Activated CD8-positive, alpha-beta memory T cell treated with anti-CD3 and anti-CD28 coated beads, Interleukin-2, amount 50 U/mL, for 4 hours (primary cell): ENCODE data around the gene OR52I1.
A peak's percentile ranks its signal among the peaks of the same experiment; 100 is the strongest.

ENCODE experiments used
- DNase-seq: peaks from one replicate; pipeline ENCODE4 v3.0.0-alpha.2; 2020

Gene OR52I1

GRCh38 chr11:4615856-4616444 is 22.1 kb downstream of the OR52I1 start:
- no peak for DNase-seq

- DNase-seq: no peak
Observed at GRCh38 chr11:4619514-4619913, 25.7 kb downstream of the OR52I1 start.

- DNase-seq: peak; percentile 23
Observed at GRCh38 chr11:4626207-4627099, 32.6 kb downstream of the OR52I1 start.

GRCh38 chr11:4636136-4636535 is 42.3 kb downstream of the OR52I1 start:
- DNase-seq: no peak

- peak; percentile 67 for DNase-seq
Observed at GRCh38 chr11:4636962-4637661, 43.3 kb downstream of the OR52I1 start, which contains the start of gene OR51D1. OR51D1 (plus strand) TSS chr11:4637477; CDS start chr11:4639791, 2,314 bp downstream.

- DNase-seq: no peak
Observed at GRCh38 chr11:4637662-4638047, 43.8 kb downstream of the OR52I1 start.

- DNase-seq: no peak
Observed at GRCh38 chr11:4639931-4640330, 46.1 kb downstream of the OR52I1 start.

GRCh38 chr11:4641501-4641900 is 47.7 kb downstream of the OR52I1 start:
- DNase-seq: no peak

GRCh38 chr11:4642043-4642442 is 48.2 kb downstream of the OR52I1 start:
- no peak for DNase-seq

GRCh38 chr11:4643076-4643475 is 49.2 kb downstream of the OR52I1 start:
- no peak for DNase-seq

- DNase-seq: no peak
Observed at GRCh38 chr11:4643682-4644081, 49.8 kb downstream of the OR52I1 start, which contains the start of gene OR51E1. OR51E1 (plus strand) TSS chr11:4643982; CDS start chr11:4652527, 8,545 bp downstream.

GRCh38 chr11:4644233-4644632 is 50.4 kb downstream of the OR52I1 start:
- DNase-seq: no peak
